ENCODE measurements around the gene ALDH1L2. TPM values are rescaled to one million over a fixed set of nuclear protein-coding genes. Genes with fewer than 3 reads are reported as not detected.

The ALDH1L2 gene
- total RNA-seq, 1 donor from 2014 or later: 69.2 TPM

DNA sequence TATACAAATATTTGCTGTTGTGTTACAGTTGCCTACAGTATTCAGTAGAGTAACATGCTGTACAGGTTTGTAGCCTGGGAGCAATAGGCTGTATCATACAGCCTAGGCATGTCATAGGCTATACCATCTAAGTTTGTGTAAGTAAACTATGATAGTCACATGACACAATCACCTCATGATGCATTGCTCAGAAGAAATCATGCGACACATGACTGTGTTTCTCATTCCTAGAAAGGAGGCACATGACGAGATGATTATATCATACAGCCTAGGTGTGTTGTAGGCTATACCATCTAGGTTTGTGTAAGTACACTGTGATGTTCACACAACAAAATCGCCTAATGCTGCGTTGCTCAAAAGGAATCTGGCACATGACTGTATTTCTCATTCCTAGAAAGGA, 66.2 kb downstream of the ALDH1L2 start:
- no peak overlapping the region for H3K4me3 ChIP-seq (ENCODE audit: insufficient read depth, low read depth, low read length)
- DNase-seq (ENCODE audit: low read depth) (no peak), FAIRE-seq (no peak)
- Mint-ChIP-seq H3K4me1 (ENCODE audit: low read depth, unreplicated experiment) (peaks cover 14% of the 10 kb centered on the region), H3K9me3 (ENCODE audit: unreplicated experiment) (peaks cover 4% of the 10 kb centered on the region), H3K27me3 (ENCODE audit: low read depth, unreplicated experiment) (no peaks in the 10 kb centered on the region), H3K4me3 (ENCODE audit: unreplicated experiment) (no peak overlapping the region), H3K36me3 (ENCODE audit: low read depth, unreplicated experiment) (peaks cover 24% of the 10 kb centered on the region), H3K27ac (ENCODE audit: unreplicated experiment) (no peak overlapping the region)
- H3K9me3 ChIP-seq (ENCODE audit: insufficient read depth, low read depth, low read length): peaks cover 3% of the 10 kb centered on the region
- H3K36me3 ChIP-seq (ENCODE audit: insufficient read depth, low read length): peaks cover 2% of the 10 kb centered on the region
- no peaks in the 10 kb centered on the region for H3K79me2 ChIP-seq (ENCODE audit: insufficient read depth, low read length)
- no peak overlapping the region for H2AFZ ChIP-seq (ENCODE audit: low read depth, low read length)
- no peak for TF ChIP-seq CTCF (IDR thresholded peaks at IDR 0.05; ENCODE audit: insufficient read depth, low read depth, low read length)
- TF ChIP-seq EZH2 (IDR thresholded peaks at IDR 0.05; ENCODE audit: insufficient read depth, low read length): no peak
- H3K27ac ChIP-seq (ENCODE audit: low read depth, low read length): no peak overlapping the region
- no peaks in the 10 kb centered on the region for H3K4me1 ChIP-seq (ENCODE audit: insufficient read depth, low read length)
- peaks cover 6% of the 10 kb centered on the region for H4K20me1 ChIP-seq (ENCODE audit: insufficient read depth, low read length)
- H3K27me3 ChIP-seq (ENCODE audit: insufficient read depth, low read length): no peaks in the 10 kb centered on the region
- H3K4me2 ChIP-seq (ENCODE audit: low read length): no peak overlapping the region
- H3K9ac ChIP-seq (ENCODE audit: low read length): no peak overlapping the region

- Mint-ChIP-seq H3K4me3 (ENCODE audit: unreplicated experiment) (no peak overlapping the region), H3K9me3 (ENCODE audit: unreplicated experiment) (peaks cover 15% of the 10 kb centered on the region), H3K27me3 (ENCODE audit: low read depth, unreplicated experiment) (no peaks in the 10 kb centered on the region), H3K27ac (ENCODE audit: unreplicated experiment) (no peak overlapping the region), H3K36me3 (ENCODE audit: low read depth, unreplicated experiment) (peaks cover 39% of the 10 kb centered on the region), H3K4me1 (ENCODE audit: low read depth, unreplicated experiment) (peaks cover 14% of the 10 kb centered on the region)
- Histone ChIP-seq H3K4me1 (ENCODE audit: insufficient read depth, low read length) (no peaks in the 10 kb centered on the region), H3K9ac (ENCODE audit: low read length) (no peak overlapping the region), H3K36me3 (ENCODE audit: insufficient read depth, low read length) (peaks cover 2% of the 10 kb centered on the region), H4K20me1 (ENCODE audit: insufficient read depth, low read length) (peaks cover 1% of the 10 kb centered on the region), H3K27ac (ENCODE audit: low read depth, low read length) (no peak overlapping the region), H2AFZ (ENCODE audit: low read depth, low read length) (no peak overlapping the region), H3K27me3 (ENCODE audit: insufficient read depth, low read length) (no peaks in the 10 kb centered on the region), H3K4me3 (ENCODE audit: insufficient read depth, low read depth, low read length) (no peak overlapping the region), H3K9me3 (ENCODE audit: insufficient read depth, low read depth, low read length) (peaks cover 4% of the 10 kb centered on the region), H3K4me2 (ENCODE audit: low read length) (no peak overlapping the region), H3K79me2 (ENCODE audit: insufficient read depth, low read length) (no peaks in the 10 kb centered on the region)
- no peak for TF ChIP-seq EZH2 (IDR thresholded peaks at IDR 0.05; ENCODE audit: insufficient read depth, low read length)
- no peak for TF ChIP-seq CTCF (IDR thresholded peaks at IDR 0.05; ENCODE audit: insufficient read depth, low read depth, low read length)
- FAIRE-seq: no peak
- no peak for DNase-seq (ENCODE audit: low read depth)
Observed at GRCh38 chr12:105015543-105015942, 68.7 kb downstream of the ALDH1L2 start.

DNA sequence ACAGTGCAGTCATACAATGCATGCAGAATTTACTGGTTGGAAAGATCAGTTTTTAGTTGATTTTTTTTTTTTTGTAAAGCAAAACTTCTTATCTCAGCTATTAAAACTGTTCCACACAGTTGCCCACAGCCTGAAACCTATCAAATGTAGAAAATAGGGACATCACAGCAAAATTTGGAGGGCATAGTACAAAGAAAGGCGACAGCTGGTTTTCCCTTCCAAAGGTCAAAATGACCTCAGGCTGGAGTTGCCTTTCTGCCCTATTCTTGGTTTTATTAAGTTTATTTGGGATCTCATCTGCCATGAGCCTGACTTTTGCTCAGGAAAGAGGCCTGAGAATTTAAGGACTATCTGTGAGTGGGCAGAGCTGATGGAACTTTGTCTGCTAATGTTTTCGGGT, 69.7 kb downstream of the ALDH1L2 start:
- no peak overlapping the region for H3K27ac Mint-ChIP-seq (ENCODE audit: unreplicated experiment)
- DNase-seq (ENCODE audit: low read depth) (no peak), FAIRE-seq (no peak)
- no peak overlapping the region for H3K4me3 ChIP-seq (ENCODE audit: insufficient read depth, low read depth, low read length)
- H2AFZ ChIP-seq (ENCODE audit: low read depth, low read length): no peak overlapping the region
- H3K9me3 ChIP-seq (ENCODE audit: insufficient read depth, low read depth, low read length): peaks cover 4% of the 10 kb centered on the region
- H3K36me3 Mint-ChIP-seq (ENCODE audit: low read depth, unreplicated experiment): peaks cover 48% of the 10 kb centered on the region
- no peaks in the 10 kb centered on the region for H3K27me3 Mint-ChIP-seq (ENCODE audit: low read depth, unreplicated experiment)
- H4K20me1 ChIP-seq (ENCODE audit: insufficient read depth, low read length): no peaks in the 10 kb centered on the region
- TF ChIP-seq CTCF (IDR thresholded peaks at IDR 0.05; ENCODE audit: insufficient read depth, low read depth, low read length): no peak
- no peak for TF ChIP-seq EZH2 (IDR thresholded peaks at IDR 0.05; ENCODE audit: insufficient read depth, low read length)
- no peak overlapping the region for H3K27ac ChIP-seq (ENCODE audit: low read depth, low read length)
- no peaks in the 10 kb centered on the region for H3K4me1 ChIP-seq (ENCODE audit: insufficient read depth, low read length)
- no peak overlapping the region for H3K4me2 ChIP-seq (ENCODE audit: low read length)
- H3K4me3 Mint-ChIP-seq (ENCODE audit: unreplicated experiment): no peak overlapping the region
- no peak overlapping the region for H3K9ac ChIP-seq (ENCODE audit: low read length)
- H3K27me3 ChIP-seq (ENCODE audit: insufficient read depth, low read length): no peaks in the 10 kb centered on the region
- no peaks in the 10 kb centered on the region for H3K79me2 ChIP-seq (ENCODE audit: insufficient read depth, low read length)
- peaks cover 14% of the 10 kb centered on the region for H3K4me1 Mint-ChIP-seq (ENCODE audit: low read depth, unreplicated experiment)
- peaks cover 16% of the 10 kb centered on the region for H3K9me3 Mint-ChIP-seq (ENCODE audit: unreplicated experiment)
- H3K36me3 ChIP-seq (ENCODE audit: insufficient read depth, low read length): peaks cover 2% of the 10 kb centered on the region

All from astrocyte (in vitro differentiated cells and primary cell).